Measurements from ENCODE around the gene RTL10. TPM values are rescaled to one million over a fixed set of nuclear protein-coding genes. Genes with fewer than 3 reads are reported as not detected.

Gene RTL10
- polyA plus RNA-seq, 1 of the 3 experiments (the other 2 are of a cell fraction) = 7.8 TPM

GRCh38 chr22:19823902-19824211 lies 30.8 kb downstream of the RTL10 start:
- Histone ChIP-seq H3K27ac (ENCODE audit: low read depth in 2 of 2, low read length in 1 of 2) (no peak overlapping the region), H3K79me2 (ENCODE audit: insufficient read depth) (no peaks in the 10 kb centered on the region), H3K4me3 (ENCODE audit: low read depth in 2 of 2, low read length in 1 of 2) (no peak overlapping the region), H3K36me3 (replicated peaks in 1 of 2; ENCODE audit: control insufficient read depth in 1 of 2, insufficient read depth in 2 of 2, low read length in 1 of 2) (no peaks in the 10 kb centered on the region), H3K9me2 (no peaks in the 10 kb centered on the region), H3K4me1 (ENCODE audit: control insufficient read depth in 1 of 2, insufficient read depth in 2 of 2, low read depth in 1 of 2, low read length in 1 of 2) (peaks cover 0 to 32% of the 10 kb centered on the region in 2 experiments; a peak in 1 of 4 replicates), H3F3A (replicated peaks; ENCODE audit: insufficient read depth) (no peaks in the 10 kb centered on the region), H4K20me1 (ENCODE audit: insufficient read depth) (no peaks in the 10 kb centered on the region), H3K4me2 (no peak overlapping the region), H2AFZ (ENCODE audit: low read depth) (no peak overlapping the region), H3K27me3 (ENCODE audit: insufficient read depth) (no peaks in the 10 kb centered on the region), H3K9ac (no peak overlapping the region), H3K9me3 (no peaks in the 10 kb centered on the region)
- 87% methylated on average over 3 of the region's 9 CpGs for WGBS (ENCODE audit: low lambda C conversion rate)
- DNase-seq = no peak
- ChIA-PET POLR2A (no interaction called here), CTCF (interaction anchor here (0.8 to 1.4 kb wide), 2 partner anchors 42 to 93 kb away, joined by 3 read pairs; no protein-coding TSS in a partner anchor)
- TF ChIP-seq CHD2 (IDR thresholded peaks at IDR 0.05; ENCODE audit: low read length, partially characterized antibody) (no peak), USF1 (IDR thresholded peaks at IDR 0.05; ENCODE audit: borderline replicate concordance, low read depth) (no peak), JUND (IDR thresholded peaks at IDR 0.05) (no peak), NRF1 (IDR thresholded peaks at IDR 0.05; ENCODE audit: low read depth, low read length) (no peak)

DNA sequence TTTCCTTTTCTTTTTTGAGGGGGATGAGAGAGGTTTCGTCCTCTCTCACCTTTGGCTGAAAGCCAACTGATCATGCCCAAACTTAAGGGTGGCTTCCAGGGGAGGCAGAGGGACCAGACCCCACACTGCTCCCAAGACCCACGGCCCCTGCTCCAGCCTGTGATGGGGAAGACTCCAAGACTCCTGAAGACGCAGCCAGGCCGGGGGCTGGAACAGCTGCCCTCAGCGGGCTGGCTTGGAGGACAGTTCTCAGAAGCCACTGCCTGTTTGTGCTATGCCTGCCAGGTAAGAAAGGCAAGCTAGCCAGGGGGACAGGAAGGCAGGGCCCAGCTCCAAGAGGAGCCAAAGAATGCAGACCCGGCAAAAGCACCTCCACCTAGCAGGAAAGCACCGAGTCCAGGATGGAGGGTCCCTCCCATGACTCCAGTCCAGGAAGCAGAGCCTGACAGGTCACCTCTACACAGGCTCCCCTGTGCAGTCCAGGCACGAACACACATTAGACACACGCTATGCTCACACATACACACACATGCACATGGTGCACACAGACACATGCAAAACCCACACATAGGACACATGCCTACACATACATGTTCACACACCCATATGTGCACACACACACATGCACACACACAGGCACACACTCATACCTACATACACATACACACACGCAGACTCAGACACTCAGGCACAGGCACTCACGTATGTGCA lies 31.3 kb downstream of the RTL10 start:
- Histone ChIP-seq H3K4me1 (ENCODE audit: control insufficient read depth in 1 of 2, insufficient read depth in 2 of 2, low read depth in 1 of 2, low read length in 1 of 2) (peaks cover 0 to 32% of the 10 kb centered on the region in 2 experiments; a peak in 1 of 4 replicates), H3K27ac (ENCODE audit: low read depth in 2 of 2, low read length in 1 of 2) (no peak overlapping the region), H3K27me3 (ENCODE audit: insufficient read depth) (no peaks in the 10 kb centered on the region), H2AFZ (ENCODE audit: low read depth) (no peak overlapping the region), H3K4me3 (ENCODE audit: low read depth in 2 of 2, low read length in 1 of 2) (no peak overlapping the region), H3F3A (replicated peaks; ENCODE audit: insufficient read depth) (no peaks in the 10 kb centered on the region), H3K9ac (no peak overlapping the region), H3K36me3 (replicated peaks in 1 of 2; ENCODE audit: control insufficient read depth in 1 of 2, insufficient read depth in 2 of 2, low read length in 1 of 2) (no peaks in the 10 kb centered on the region), H3K9me2 (no peaks in the 10 kb centered on the region), H3K79me2 (ENCODE audit: insufficient read depth) (no peaks in the 10 kb centered on the region), H3K4me2 (no peak overlapping the region), H3K9me3 (no peaks in the 10 kb centered on the region), H4K20me1 (ENCODE audit: insufficient read depth) (no peaks in the 10 kb centered on the region)
- TF ChIP-seq MXI1 (IDR thresholded peaks at IDR 0.05; ENCODE audit: low read depth, low read length) (no peak), YY1 (IDR thresholded peaks at IDR 0.05; ENCODE audit: low read depth) (no peak), GATA2 (CRISPR knock-in tag; IDR thresholded peaks at IDR 0.05) (no peak), TAF1 (IDR thresholded peaks at IDR 0.05; ENCODE audit: borderline replicate concordance, low read depth, low read length) (no peak), NFIC (IDR thresholded peaks at IDR 0.05; ENCODE audit: borderline replicate concordance) (no peak), FOXM1 (IDR thresholded peaks at IDR 0.05; ENCODE audit: low read depth) (no peak), MEF2A (IDR thresholded peaks at IDR 0.05; ENCODE audit: borderline replicate concordance, low read depth) (no peak), EP300 (IDR thresholded peaks at IDR 0.05; ENCODE audit: borderline replicate concordance in 1 of 2, low read depth in 1 of 2, low read length in 1 of 2) (no peak), SIN3A (IDR thresholded peaks at IDR 0.05; ENCODE audit: borderline replicate concordance, low read depth, low read length) (no peak), RXRA (IDR thresholded peaks at IDR 0.05; ENCODE audit: borderline replicate concordance, low read depth) (no peak), CHD2 (IDR thresholded peaks at IDR 0.05; ENCODE audit: low read length, partially characterized antibody) (no peak)
- TF ChIP-seq, protein P1, sequence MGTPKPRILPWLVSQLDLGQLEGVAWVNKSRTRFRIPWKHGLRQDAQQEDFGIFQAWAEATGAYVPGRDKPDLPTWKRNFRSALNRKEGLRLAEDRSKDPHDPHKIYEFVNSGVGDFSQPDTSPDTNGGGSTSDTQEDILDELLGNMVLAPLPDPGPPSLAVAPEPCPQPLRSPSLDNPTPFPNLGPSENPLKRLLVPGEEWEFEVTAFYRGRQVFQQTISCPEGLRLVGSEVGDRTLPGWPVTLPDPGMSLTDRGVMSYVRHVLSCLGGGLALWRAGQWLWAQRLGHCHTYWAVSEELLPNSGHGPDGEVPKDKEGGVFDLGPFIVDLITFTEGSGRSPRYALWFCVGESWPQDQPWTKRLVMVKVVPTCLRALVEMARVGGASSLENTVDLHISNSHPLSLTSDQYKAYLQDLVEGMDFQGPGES (IDR thresholded peaks at IDR 0.05; ENCODE audit: low read depth, low read length) = no peak
- TF ChIP-seq, protein P2, sequence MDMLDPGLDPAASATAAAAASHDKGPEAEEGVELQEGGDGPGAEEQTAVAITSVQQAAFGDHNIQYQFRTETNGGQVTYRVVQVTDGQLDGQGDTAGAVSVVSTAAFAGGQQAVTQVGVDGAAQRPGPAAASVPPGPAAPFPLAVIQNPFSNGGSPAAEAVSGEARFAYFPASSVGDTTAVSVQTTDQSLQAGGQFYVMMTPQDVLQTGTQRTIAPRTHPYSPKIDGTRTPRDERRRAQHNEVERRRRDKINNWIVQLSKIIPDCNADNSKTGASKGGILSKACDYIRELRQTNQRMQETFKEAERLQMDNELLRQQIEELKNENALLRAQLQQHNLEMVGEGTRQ (IDR thresholded peaks at IDR 0.05; ENCODE audit: borderline replicate concordance, low read depth, low read length) = no peak
- WGBS (ENCODE audit: low lambda C conversion rate) = 92% methylated on average over 6 of the region's 11 CpGs
- POLR2A ChIA-PET = no interaction called here
- CTCF ChIA-PET = interaction anchor here (0.8 to 1.4 kb wide), 2 partner anchors 41 to 93 kb away, joined by 3 read pairs; no protein-coding TSS in a partner anchor
- peak; percentile 27 for DNase-seq
